Ishikawa (cell line): ENCODE data around the gene BANP.

Experiments
- CREB1 ChIP-seq: IDR thresholded peaks from 2 replicates; pipeline ENCODE4 v1.6.1; 2012; ENCODE audit warnings: low read depth
- EP300 ChIP-seq: IDR thresholded peaks from 2 replicates; pipeline ENCODE4 v1.6.1; 2012; ENCODE audit warnings: borderline replicate concordance
- TCF12 ChIP-seq: IDR thresholded peaks from 2 replicates; pipeline ENCODE4 v1.6.1; 2012; ENCODE audit warnings: low read depth
- ZBTB7A ChIP-seq: IDR thresholded peaks from 2 replicates; pipeline ENCODE4 v1.6.1; 2012; ENCODE audit warnings: low read depth
- TF ChIP-seq, protein P1 (sequence below): IDR thresholded peaks from 2 replicates; pipeline ENCODE4 v1.6.1; 2012

DNA sequence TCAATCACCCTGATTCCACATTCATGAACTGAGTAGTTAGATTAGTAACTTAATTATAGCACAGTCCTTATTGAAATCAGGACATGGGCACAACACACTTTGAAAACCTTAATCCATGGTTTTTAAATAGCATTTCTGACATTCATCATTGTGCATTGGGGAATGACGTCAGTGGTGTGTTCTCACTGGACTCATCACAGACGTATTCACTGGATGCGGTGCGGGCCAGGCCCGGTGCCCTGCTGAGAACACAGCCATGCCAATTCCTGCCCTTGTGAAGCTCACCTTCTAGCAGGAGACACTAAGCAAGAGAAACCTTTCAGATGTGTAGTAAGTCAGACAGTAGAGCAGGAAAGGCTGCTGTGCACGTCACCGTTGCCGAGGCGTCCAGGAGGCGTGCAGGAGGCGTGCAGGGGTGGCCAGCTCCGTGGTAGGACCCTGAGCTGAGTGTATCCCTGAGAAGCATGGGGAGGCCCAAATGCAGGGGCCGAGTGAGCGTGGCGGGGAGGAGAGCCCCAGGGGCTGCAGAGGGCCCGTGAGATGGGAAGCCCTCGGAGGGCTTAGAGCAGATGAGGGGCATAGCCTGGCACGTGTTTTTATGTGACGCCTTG, 12.9 kb downstream of the BANP start:
- TF ChIP-seq ZBTB7A (no peak), CREB1 (no peak), EP300 (no peak), TCF12 (no peak)
- TF ChIP-seq, protein P1, sequence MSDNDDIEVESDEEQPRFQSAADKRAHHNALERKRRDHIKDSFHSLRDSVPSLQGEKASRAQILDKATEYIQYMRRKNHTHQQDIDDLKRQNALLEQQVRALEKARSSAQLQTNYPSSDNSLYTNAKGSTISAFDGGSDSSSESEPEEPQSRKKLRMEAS, result no peak
